Neural crest cell (in vitro differentiated cells): ENCODE data around the gene DNMBP. TPM values are rescaled to one million over a fixed set of nuclear protein-coding genes. Genes with fewer than 3 reads are reported as not detected.

Source experiments
- DNase-seq: peaks from one replicate; pipeline ENCODE4 v3.0.0; 2021; ENCODE audit warnings: low read depth, mixed read lengths, low spot score
- H3K27ac Mint-ChIP-seq: one replicate; pipeline ENCODE4 v1.8.0; 2021; ENCODE audit warnings: mild to moderate bottlenecking, mixed read lengths; ENCODE audit not compliant: unreplicated experiment
- H3K27me3 Mint-ChIP-seq: 2 replicates; pipeline ENCODE4 v1.8.0; 2021; ENCODE audit warnings: low read depth, mild to moderate bottlenecking, mixed read lengths
- H3K36me3 Mint-ChIP-seq: 2 replicates; pipeline ENCODE4 v1.8.0; 2021; ENCODE audit warnings: low read depth, mild to moderate bottlenecking, mixed read lengths
- H3K4me1 Mint-ChIP-seq: 2 replicates; pipeline ENCODE4 v1.8.0; 2021; ENCODE audit warnings: mixed read lengths
- H3K4me3 Mint-ChIP-seq: one replicate; pipeline ENCODE4 v1.8.0; 2021; ENCODE audit warnings: mild to moderate bottlenecking, mixed read lengths
- H3K9me3 Mint-ChIP-seq: 2 replicates; pipeline ENCODE4 v1.8.0; 2021; ENCODE audit warnings: mixed read lengths
- CTCF ChIP-seq: fragments of 200-600 bp; sonication (generic); conservative IDR thresholded peaks from 2 replicates; pipeline ENCODE4 v1.5.0; 2021; ENCODE audit warnings: antibody characterized with exemption, mild to moderate bottlenecking
- total RNA-seq: library from RNA; stranded (reverse); gene quantifications from 2 replicates; pipeline ENCODE4 v1.2.1, GENCODE V29; 2021

DNMBP gene
- total RNA-seq, 1 donor from 2014 or later, result 17.8 TPM

GRCh38 chr10:99945263-99945662, 64.5 kb downstream of the DNMBP start:
- H3K27ac Mint-ChIP-seq, result no peak overlapping the region
- H3K9me3 Mint-ChIP-seq, result peaks cover under 1% of the 10 kb centered on the region
- no peak for TF ChIP-seq CTCF
- H3K36me3 Mint-ChIP-seq, result peaks cover 22% of the 10 kb centered on the region
- H3K27me3 Mint-ChIP-seq, result no peaks in the 10 kb centered on the region
- no peak for DNase-seq
- no peak overlapping the region for H3K4me3 Mint-ChIP-seq
- H3K4me1 Mint-ChIP-seq, result no peaks in the 10 kb centered on the region

- Mint-ChIP-seq H3K9me3 (peaks cover under 1% of the 10 kb centered on the region), H3K4me1 (no peaks in the 10 kb centered on the region), H3K27me3 (no peaks in the 10 kb centered on the region), H3K4me3 (no peak overlapping the region), H3K27ac (no peak overlapping the region), H3K36me3 (peaks cover 19% of the 10 kb centered on the region)
- DNase-seq, result no peak
- no peak for TF ChIP-seq CTCF
These were observed 64.9 kb downstream of the DNMBP start for GRCh38 chr10:99944860-99945259.

- H3K27me3 Mint-ChIP-seq, result no peaks in the 10 kb centered on the region
- no peak overlapping the region for H3K4me3 Mint-ChIP-seq
- no peak for TF ChIP-seq CTCF
- H3K4me1 Mint-ChIP-seq, result no peaks in the 10 kb centered on the region
- no peak overlapping the region for H3K27ac Mint-ChIP-seq
- peaks cover 27% of the 10 kb centered on the region for H3K36me3 Mint-ChIP-seq
- H3K9me3 Mint-ChIP-seq, result peaks cover 9% of the 10 kb centered on the region
- no peak for DNase-seq
These were observed 65.8 kb downstream of the DNMBP start for GRCh38 chr10:99943908-99944307.

GRCh38 chr10:99941942-99942820, 67.6 kb downstream of the DNMBP start:
- H3K36me3 Mint-ChIP-seq, result peaks cover 24% of the 10 kb centered on the region
- peaks cover 9% of the 10 kb centered on the region for H3K9me3 Mint-ChIP-seq
- H3K4me3 Mint-ChIP-seq, result no peak overlapping the region
- no peaks in the 10 kb centered on the region for H3K4me1 Mint-ChIP-seq
- no peak for DNase-seq
- TF ChIP-seq CTCF, result no peak
- H3K27me3 Mint-ChIP-seq, result no peaks in the 10 kb centered on the region
- no peak overlapping the region for H3K27ac Mint-ChIP-seq

- Mint-ChIP-seq H3K9me3 (peaks cover 9% of the 10 kb centered on the region), H3K27me3 (no peaks in the 10 kb centered on the region), H3K27ac (no peak overlapping the region), H3K4me3 (no peak overlapping the region), H3K4me1 (peaks cover 5% of the 10 kb centered on the region), H3K36me3 (peaks cover 24% of the 10 kb centered on the region)
- no peak for TF ChIP-seq CTCF
- DNase-seq, result no peak
These were observed 71.2 kb downstream of the DNMBP start for GRCh38 chr10:99938563-99938962.
